IMR-90 (cell line): ENCODE results near the gene RAET1E. TPM values are rescaled to one million over a fixed set of nuclear protein-coding genes. Genes with fewer than 3 reads are reported as not detected.

Experiments used
- ATAC-seq: fragments of 200-7000 bp; cut with Tn5 transposase; 2 replicates; pipeline ENCODE4 v1.9.1; 2020; ENCODE audit warnings: low read depth, mild to moderate bottlenecking, moderate library complexity
- BruUV-seq: library from RNA; stranded (reverse); fragments of 400-500 nt; replicated peaks from 2 replicates; lab custom pipeline; 2021; lab: Mats Ljungman, UMichigan
- CTCF ChIA-PET: fragments of 300-600 bp; formaldehyde crosslinking; extraction: SDS; loops from one replicate; lab custom pipeline; 2021; ENCODE audit warnings: antibody characterized with exemption; lab: Yijun Ruan, JAX
- POLR2A ChIA-PET: fragments of 300-600 bp; sonication (Branson Sonifier 250); formaldehyde crosslinking; loops from one replicate; lab custom pipeline; 2022; ENCODE audit warnings: antibody characterized with exemption; ENCODE audit not compliant: unreplicated experiment; lab: Charles Lee
- DNase-seq: peaks from one replicate; pipeline ENCODE4 v3.0.0; 2013
- H2AFZ ChIP-seq: replicated peaks from 2 replicates; pipeline ENCODE3; 2013; ENCODE audit warnings: low read length, mild to moderate bottlenecking; ENCODE audit not compliant: poor library complexity
- H2AK5ac ChIP-seq: 2 replicates; pipeline ENCODE4 v1.6.1; 2013; ENCODE audit warnings: low read depth, low read length, inconsistent platforms
- H2AK9ac ChIP-seq: replicated peaks from 2 replicates; pipeline ENCODE3; 2013; ENCODE audit warnings: mild to moderate bottlenecking, low read depth, low read length, moderate library complexity; ENCODE audit not compliant: poor library complexity
- H2BK120ac ChIP-seq: 2 replicates; pipeline ENCODE4 v1.6.1; 2013; ENCODE audit warnings: low read depth, low read length, inconsistent platforms
- H2BK15ac ChIP-seq: 3 replicates; pipeline ENCODE4 v1.6.1; 2013; ENCODE audit warnings: low read depth, low read length, inconsistent platforms
- H2BK20ac ChIP-seq: 2 replicates; pipeline ENCODE4 v1.6.1; 2013; ENCODE audit warnings: low read depth, mild to moderate bottlenecking, inconsistent platforms, low read length, moderate library complexity
- H2BK5ac ChIP-seq: 2 replicates; pipeline ENCODE4 v1.6.1; 2013; ENCODE audit warnings: mild to moderate bottlenecking, low read depth, low read length, inconsistent platforms; ENCODE audit not compliant: poor library complexity, severe bottlenecking
- H3K14ac ChIP-seq: replicated peaks from 2 replicates; pipeline ENCODE4 v1.6.1; 2013; ENCODE audit warnings: low read depth, low read length, inconsistent platforms
- H3K18ac ChIP-seq: 2 replicates; pipeline ENCODE4 v1.6.1; 2013; ENCODE audit warnings: low read depth, low read length, control low read depth
- H3K23ac ChIP-seq: 2 replicates; pipeline ENCODE4 v1.6.1; 2013; ENCODE audit warnings: low read depth, low read length, inconsistent platforms
- H3K27ac ChIP-seq: 2 replicates; pipeline ENCODE4 v1.5.1; 2013; ENCODE audit warnings: mild to moderate bottlenecking, control low read depth, low read length; ENCODE audit not compliant: insufficient read depth
- H3K27me3 ChIP-seq: 2 replicates; pipeline ENCODE4 v1.6.1; 2013; ENCODE audit warnings: low read length; ENCODE audit not compliant: control insufficient read depth, insufficient read depth
- H3K36me3 ChIP-seq: 2 replicates; pipeline ENCODE4 v1.6.1; 2013; ENCODE audit warnings: low read length, mixed read lengths; ENCODE audit not compliant: control insufficient read depth, insufficient read depth
- H3K4ac ChIP-seq: 2 replicates; pipeline ENCODE4 v1.6.1; 2013; ENCODE audit warnings: low read depth, low read length, inconsistent platforms
- H3K4me1 ChIP-seq: 2 replicates; pipeline ENCODE4 v1.6.1; 2013; ENCODE audit warnings: low read length, mixed read lengths; ENCODE audit not compliant: control insufficient read depth, insufficient read depth
- H3K4me2 ChIP-seq: 2 replicates; pipeline ENCODE4 v1.6.1; 2013; ENCODE audit warnings: low read depth, mild to moderate bottlenecking, control low read depth, low read length, moderate library complexity
- H3K4me3 ChIP-seq: 2 replicates; pipeline ENCODE4 v1.5.1; 2013; ENCODE audit warnings: low read depth, mild to moderate bottlenecking, control low read depth, low read length, moderate library complexity; ENCODE audit not compliant: insufficient read depth
- H3K56ac ChIP-seq: 2 replicates; pipeline ENCODE4 v1.6.1; 2013; ENCODE audit warnings: low read length, inconsistent platforms; ENCODE audit not compliant: insufficient read depth; ENCODE audit errors: extremely low read depth
- H3K79me1 ChIP-seq, 2 experiments: 2 replicates each; pipeline ENCODE4 v1.6.1; 2013; ENCODE audit warnings: low read length in 2 of 2, inconsistent platforms in 1 of 2, low read depth in 1 of 2
- H3K9ac ChIP-seq: 2 replicates; pipeline ENCODE4 v1.6.1; 2013; ENCODE audit warnings: low read depth, low read length, control low read depth
- H3K9me1 ChIP-seq: 2 replicates; pipeline ENCODE4 v1.6.1; 2013; ENCODE audit warnings: low read length, inconsistent platforms; ENCODE audit not compliant: insufficient read depth
- H3K9me3 ChIP-seq: 2 replicates; pipeline ENCODE4 v1.6.1; 2013; ENCODE audit warnings: low read length; ENCODE audit not compliant: control insufficient read depth, insufficient read depth
- H4K20me1 ChIP-seq: 2 replicates; pipeline ENCODE4 v1.6.1; 2013; ENCODE audit warnings: low read length, inconsistent platforms; ENCODE audit not compliant: insufficient read depth
- H4K5ac ChIP-seq: 2 replicates; pipeline ENCODE4 v1.6.1; 2013; ENCODE audit warnings: mild to moderate bottlenecking, low read depth, low read length, control low read depth
- H4K8ac ChIP-seq, 2 experiments: 2 replicates each; pipeline ENCODE4 v1.6.1; 2013; ENCODE audit warnings: low read depth in 2 of 2, low read length in 2 of 2, control low read depth in 1 of 2, inconsistent platforms in 1 of 2
- H4K91ac ChIP-seq: 2 replicates; pipeline ENCODE4 v1.6.1; 2013; ENCODE audit warnings: low read depth, low read length, inconsistent platforms; ENCODE audit not compliant: insufficient read depth
- CHD1 ChIP-seq: IDR thresholded peaks from 2 replicates; pipeline ENCODE4 v1.6.1; 2012; ENCODE audit warnings: low read depth, low read length, improper control_type of control experiment
- CTCF ChIP-seq: conservative IDR thresholded peaks from 2 replicates; pipeline ENCODE4 v1.5.1; 2012; ENCODE audit warnings: mild to moderate bottlenecking, low read depth, low read length, improper control_type of control experiment
- FOS ChIP-seq: fragments of 150-350 bp; IDR thresholded peaks from 2 replicates; pipeline ENCODE4 v1.6.1; 2016; ENCODE audit warnings: low read depth, low read length
- MXI1 ChIP-seq: IDR thresholded peaks from 2 replicates; pipeline ENCODE4 v1.6.1; 2012; ENCODE audit warnings: low read depth, mild to moderate bottlenecking, low read length, moderate library complexity, borderline replicate concordance
- NFE2L2 ChIP-seq: fragments of 150-350 bp; IDR thresholded peaks from 2 replicates; pipeline ENCODE4 v1.6.1; 2016; ENCODE audit warnings: low read depth, mild to moderate bottlenecking, low read length
- WGBS, 2 experiments: methylation state at CpG; one replicate each; pipeline versions ENCODE4 v1.1.5 to v1.1.7; 2013; ENCODE audit warnings: missing lambda C conversion rate in 2 of 2; ENCODE audit not compliant: insufficient read length in 1 of 2; ENCODE audit errors: extremely low coverage in 2 of 2; 5-methylcytosine and 5-hydroxymethylcytosine counted together
- dilution Hi-C: fragments of 300-500 bp; cut with HindIII; formaldehyde crosslinking; loops from one replicate; pipeline ENCODE4 v1.14.3; 2018; ENCODE audit warnings: low sequenced_read_pairs; ENCODE audit not compliant: unreplicated experiment
- in situ Hi-C: fragments of 300-500 bp; cut with MboI; formaldehyde crosslinking; loops from 3 replicates; pipeline ENCODE4 v1.14.3; 2019; ENCODE audit warnings: low sequenced_read_pairs, inconsistent platforms, mixed read lengths
- intact Hi-C: fragments of 100-400 bp; cut with micrococcal nuclease; formaldehyde crosslinking; loops from 2 replicates; pipeline ENCODE4 v1.10.0; 2022
- polyA plus RNA-seq, 3 experiments: library from polyadenylated mRNA; depleted of rRNA; stranded (reverse); fragments of >200 nt; gene quantifications; 2 replicates each; pipeline ENCODE4 v1.2.3, GENCODE V29; 2012; ENCODE audit warnings: low replicate concordance in 1 of 3
- total RNA-seq: library from RNA; depleted of rRNA; stranded (reverse); fragments of >200 nt; gene quantifications from 2 replicates; pipeline ENCODE4 v1.2.3, GENCODE V29; 2012

RAET1E gene
- total and polyA plus RNA-seq, 2 of the 4 experiments (the other 2 are of a cell fraction): not detected

DNA sequence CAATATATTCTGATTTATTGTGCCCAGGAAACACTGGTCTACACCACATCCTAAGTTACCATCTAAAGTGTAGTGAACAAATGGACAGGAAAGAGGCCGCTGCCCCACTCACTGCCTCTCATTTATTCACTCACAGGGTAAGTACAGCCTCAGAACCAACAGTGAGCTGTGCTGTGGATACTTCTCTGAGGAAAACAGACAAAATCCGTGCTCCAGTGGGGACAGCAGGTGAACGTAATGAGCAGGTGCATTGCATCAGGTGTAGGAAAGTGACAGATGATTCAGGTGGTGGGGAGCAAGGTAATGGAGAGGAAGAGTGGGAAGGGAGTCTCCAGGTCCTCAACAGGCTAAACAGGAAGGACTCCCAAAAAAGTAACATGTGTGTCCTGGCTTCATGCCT lies 35.5 kb upstream of the RAET1E start:
- no peak overlapping the region for H4K91ac ChIP-seq
- H3K4me3 ChIP-seq: no peak overlapping the region
- dilution Hi-C loops: no loop called here
- H3K9ac ChIP-seq: no peak overlapping the region
- no peak overlapping the region for H2BK120ac ChIP-seq
- H3K4me1 ChIP-seq: no peaks in the 10 kb centered on the region
- BruUV-seq: no TSS peak
- DNase-seq (no peak), ATAC-seq (no peak)
- H4K5ac ChIP-seq: no peak overlapping the region
- no peaks in the 10 kb centered on the region for H3K9me3 ChIP-seq
- H4K20me1 ChIP-seq: no peaks in the 10 kb centered on the region
- H2AK5ac ChIP-seq: no peak overlapping the region
- no peak overlapping the region for H3K27ac ChIP-seq
- no peak overlapping the region for H4K8ac ChIP-seq
- no peak overlapping the region for H2BK15ac ChIP-seq
- TF ChIP-seq MXI1: no peak
- no peak for TF ChIP-seq FOS
- TF ChIP-seq CHD1: no peak
- no peak for TF ChIP-seq CTCF
- no peak for TF ChIP-seq NFE2L2
- no peak overlapping the region for H2BK20ac ChIP-seq
- H2BK5ac ChIP-seq: no peak overlapping the region
- no peaks in the 10 kb centered on the region for H3K79me1 ChIP-seq
- H2AFZ ChIP-seq: no peak overlapping the region
- no peak overlapping the region for H3K4me2 ChIP-seq
- no peak overlapping the region for H3K18ac ChIP-seq
- H3K14ac ChIP-seq: no peak overlapping the region
- no peaks in the 10 kb centered on the region for H3K9me1 ChIP-seq
- ChIA-PET CTCF (no interaction called here), POLR2A (no interaction called here)
- H3K4ac ChIP-seq: no peak overlapping the region
- WGBS, 2 experiments: 0% methylated on average over 1 of the region's 3 CpGs; no CpG with 5 or more reads in 1 of the 2 experiments
- no peaks in the 10 kb centered on the region for H3K36me3 ChIP-seq
- H2AK9ac ChIP-seq: no peak overlapping the region
- H3K27me3 ChIP-seq: peaks cover 47% of the 10 kb centered on the region
- H3K56ac ChIP-seq: no peak overlapping the region
- intact Hi-C loops: loop anchor here (5.0 to 10.0 kb wide), 2 partner anchors 404 to 881 kb away; no protein-coding TSS in a partner anchor
- no peak overlapping the region for H3K23ac ChIP-seq
- in situ Hi-C loops: loop anchor here (10.0 to 25.0 kb wide), 2 partner anchors 404 to 881 kb away; no protein-coding TSS in a partner anchor
